ENCODE data around the gene CSH2. TPM values are rescaled to one million over a fixed set of nuclear protein-coding genes. Genes with fewer than 3 reads are reported as not detected.
A peak's percentile ranks its signal among the peaks of the same experiment; 100 is the strongest.

CSH2 gene
- total RNA-seq, 4 donors from 2014 or later, result not detected

- H3K4me3 ChIP-seq, result no peak overlapping the region
Observed at GRCh38 chr17:63854709-63855108, 18.8 kb downstream of the CSH2 start.

GRCh38 chr17:63853260-63853659 is 20.2 kb downstream of the CSH2 start:
- no peaks in the 10 kb centered on the region for H3K9me3 ChIP-seq
- peaks cover 0 to 7% (median 3%) of the 10 kb centered on the region in 4 donors for H3K4me1 ChIP-seq
- no peak for TF ChIP-seq CTCF (IDR thresholded peaks at IDR 0.05)
- TF ChIP-seq POLR2A (IDR thresholded peaks at IDR 0.05), result no peak
- no peak for TF ChIP-seq EP300 (IDR thresholded peaks at IDR 0.05)
- no peaks in the 10 kb centered on the region for H3K27me3 ChIP-seq
- no peak overlapping the region for H3K27ac ChIP-seq
- H3K36me3 ChIP-seq, result no peaks in the 10 kb centered on the region
- H3K4me3 ChIP-seq, result no peak overlapping the region
- DNase-seq (ENCODE audit: low spot score in 2 of 2), result no peak
- WGBS, 2 donors, result 95 to 96% methylated on average over 2 of the region's 2 CpGs

More at GRCh38 chr17:63854709-63855108, 18.8 kb downstream of the CSH2 start:
- Histone ChIP-seq H3K27me3 (no peaks in the 10 kb centered on the region), H3K36me3 (no peaks in the 10 kb centered on the region), H3K9me3 (no peaks in the 10 kb centered on the region), H3K27ac (no peak overlapping the region), H3K4me1 (no peaks in the 10 kb centered on the region)
- TF ChIP-seq EP300 (IDR thresholded peaks at IDR 0.05) (no peak), CTCF (IDR thresholded peaks at IDR 0.05) (no peak), POLR2A (IDR thresholded peaks at IDR 0.05) (no peak)
- DNase-seq (ENCODE audit: low spot score in 2 of 2), result no peak
- WGBS, 2 donors, result 80 to 90% methylated on average over 5 of the region's 5 CpGs

DNA sequence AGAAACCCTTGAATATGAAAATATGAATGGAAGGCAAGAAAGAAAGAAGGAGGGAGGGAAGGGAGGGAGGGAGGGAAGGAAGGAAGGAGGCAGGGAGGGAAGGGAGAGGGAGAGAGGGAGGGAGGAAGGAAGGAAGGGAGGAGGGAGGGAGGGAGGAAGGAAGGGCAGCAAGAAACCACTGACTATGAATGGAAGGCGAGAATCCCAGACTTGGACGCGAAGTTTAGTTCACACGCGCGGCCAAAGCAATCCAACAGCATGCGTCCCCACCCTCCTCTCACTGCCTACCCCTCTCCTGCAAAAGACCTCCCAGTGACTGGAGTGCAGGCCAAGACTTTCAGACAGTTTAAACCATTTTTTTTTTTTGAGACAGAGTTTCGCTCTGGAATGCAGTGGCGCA is 23.1 kb downstream of the CSH2 start:
- Histone ChIP-seq H3K9me3 (no peaks in the 10 kb centered on the region), H3K27me3 (no peaks in the 10 kb centered on the region), H3K36me3 (no peaks in the 10 kb centered on the region), H3K4me1 (peaks cover 0 to 7% (median 3%) of the 10 kb centered on the region in 4 donors), H3K27ac (no peak overlapping the region), H3K4me3 (no peak overlapping the region)
- TF ChIP-seq EP300 (IDR thresholded peaks at IDR 0.05), result no peak
- TF ChIP-seq CTCF (IDR thresholded peaks at IDR 0.05), result no peak
- TF ChIP-seq POLR2A (IDR thresholded peaks at IDR 0.05), result no peak
- 64% methylated on average over 9 of the region's 9 CpGs for whole genome bisulfite sequencing, 2 donors
- no peak for DNase-seq (ENCODE audit: low spot score in 2 of 2)

- Histone ChIP-seq H3K9me3 (no peaks in the 10 kb centered on the region), H3K27ac (peak overlapping the region; percentile 26 to 82 (median 48)), H3K36me3 (no peaks in the 10 kb centered on the region), H3K4me1 (peaks cover 0 to 11% (median 3%) of the 10 kb centered on the region in 4 donors), H3K27me3 (no peaks in the 10 kb centered on the region), H3K4me3 (peak overlapping the region in 3 of 4 donors; percentile 17 to 45 (median 43))
- peak; percentile 70 to 87 (median 77) for TF ChIP-seq CTCF (IDR thresholded peaks at IDR 0.05)
- no peak for TF ChIP-seq POLR2A (IDR thresholded peaks at IDR 0.05)
- peak; percentile 49 to 87 for TF ChIP-seq EP300 (IDR thresholded peaks at IDR 0.05)
- DNase-seq (ENCODE audit: low spot score in 2 of 2), result peak; percentile 87
- WGBS, 2 donors, result 17 to 18% methylated on average over 68 to 80 of the region's 82 CpGs
Observed at GRCh38 chr17:63848834-63849689, 24.4 kb downstream of the CSH2 start.

- Histone ChIP-seq H3K4me1 (peaks cover 0 to 19% (median 6%) of the 10 kb centered on the region in 4 donors), H3K4me3 (no peak overlapping the region), H3K27ac (no peak overlapping the region), H3K36me3 (no peaks in the 10 kb centered on the region), H3K9me3 (no peaks in the 10 kb centered on the region), H3K27me3 (no peaks in the 10 kb centered on the region)
- no peak for TF ChIP-seq EP300 (IDR thresholded peaks at IDR 0.05)
- TF ChIP-seq POLR2A (IDR thresholded peaks at IDR 0.05), result no peak
- TF ChIP-seq CTCF (IDR thresholded peaks at IDR 0.05), result no peak
- 64 to 83% methylated on average over 3 of the region's 3 CpGs for WGBS, 2 donors
- no peak for DNase-seq (ENCODE audit: low spot score in 2 of 2)
Observed at GRCh38 chr17:63847525-63848249, 25.8 kb downstream of the CSH2 start.

All from tibial nerve (tissue), 4 donors.